Stomach (tissue), 4 donors: ENCODE data around the gene COG5.

Source experiments
- CTCF ChIP-seq, 7 experiments: fragments of 450-650 bp in 4 of 7; fragments of 200-600 bp in 3 of 7; sonication (generic) in 3 of 7; IDR thresholded peaks; one replicate each; pipeline ENCODE4 v1.5.1; 2016 to 2019; ENCODE audit warnings: antibody characterized with exemption in 7 of 7, control low read depth in 2 of 7, mild to moderate bottlenecking in 1 of 7
- POLR2A ChIP-seq, 4 donors: fragments of 450-650 bp; IDR thresholded peaks; one replicate each; pipeline ENCODE4 v1.6.1; 2016; ENCODE audit warnings: antibody characterized with exemption in 4 of 4, control low read depth in 2 of 4, mild to moderate bottlenecking in 1 of 4, moderate library complexity in 1 of 4

GRCh38 chr7:107185716-107186115, 378.0 kb downstream of the COG5 start:
- TF ChIP-seq CTCF (IDR thresholded peaks at IDR 0.05) = no peak
- no peak for TF ChIP-seq POLR2A (IDR thresholded peaks at IDR 0.05)
